UCSD-AML1 (cell line): ENCODE measurements around the gene SEC22C.

Experiments
- DNase-seq: peaks from one replicate; lab custom pipeline; 2025; ENCODE audit not compliant: unreplicated experiment; lab: John Stamatoyannopoulos, UW

Gene SEC22C

DNA sequence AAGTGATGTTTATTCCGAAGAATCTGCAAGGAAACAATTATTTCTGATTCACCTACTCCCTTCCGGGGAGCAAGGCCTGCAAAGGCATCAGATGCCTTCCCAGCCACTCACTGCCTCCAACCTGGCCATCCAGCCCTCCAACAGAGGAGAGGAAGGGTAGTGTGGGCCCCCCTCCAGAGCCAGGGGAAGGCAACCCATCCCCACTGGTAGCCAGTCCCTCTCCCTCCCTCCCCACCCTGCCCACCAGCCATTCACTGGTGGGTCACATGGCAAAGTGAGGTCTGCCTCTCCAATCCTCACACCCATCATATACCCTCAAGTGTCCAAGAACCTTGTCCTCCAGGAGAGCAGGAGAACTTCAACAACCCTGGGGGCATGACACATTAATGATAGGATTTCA, 81.7 kb downstream of the SEC22C start:
- DNase-seq, result no peak

DNA sequence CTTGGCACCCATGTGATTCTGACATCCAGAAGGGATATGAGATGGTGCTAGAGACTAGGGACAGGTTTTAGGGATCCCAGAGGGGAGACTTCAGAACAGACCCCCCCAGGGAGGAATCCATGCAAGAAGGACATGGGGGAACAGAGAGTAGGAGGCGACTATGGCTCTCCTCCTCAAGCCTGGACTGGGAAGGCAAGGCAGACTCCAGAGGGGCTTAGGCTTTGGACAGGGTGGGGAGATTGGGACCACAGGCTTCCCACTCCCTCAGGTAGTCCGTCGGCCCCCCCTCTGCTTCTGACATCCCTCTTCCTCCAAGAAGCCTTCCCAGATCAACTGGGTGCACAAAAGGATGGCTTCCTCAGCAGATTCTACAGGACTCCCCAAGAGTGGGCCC, 82.3 kb downstream of the SEC22C start:
- DNase-seq, result no peak

DNA sequence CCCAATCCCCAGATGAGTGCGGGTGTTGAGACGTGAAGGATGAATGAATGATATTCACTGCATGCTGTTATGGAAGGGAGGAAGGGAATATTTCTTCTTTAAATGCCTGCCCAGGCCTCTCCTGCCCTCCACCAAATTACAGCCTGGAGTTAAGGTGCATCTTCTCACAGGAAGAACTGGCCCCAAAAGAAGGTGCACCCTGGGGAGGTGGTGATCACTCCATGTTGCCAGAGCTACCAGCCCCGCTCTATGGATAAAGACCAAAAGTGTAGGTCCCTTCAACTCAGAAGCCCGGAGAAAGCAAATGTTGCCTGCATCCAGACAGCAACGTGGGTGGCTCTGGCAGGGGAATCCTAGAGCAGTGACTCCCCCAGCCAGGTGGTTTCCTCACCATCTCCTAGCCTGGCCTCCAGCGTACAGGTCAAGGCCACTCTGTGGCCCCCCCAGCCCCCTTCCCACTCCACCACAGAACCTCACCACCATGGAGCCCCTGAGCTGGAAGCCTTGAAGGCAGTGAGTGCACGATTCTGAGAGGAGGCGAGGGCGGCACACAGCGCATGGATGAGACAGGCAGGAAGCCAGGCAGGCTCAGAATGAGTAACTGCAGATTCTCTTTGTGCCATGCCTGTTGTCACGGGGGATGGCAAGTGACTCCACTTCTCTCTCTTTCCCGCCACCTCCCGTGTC, 82.8 kb downstream of the SEC22C start:
- DNase-seq, result no peak

- no peak for DNase-seq
Observed at GRCh38 chr3:42498034-42498433, 83.7 kb downstream of the SEC22C start.
